ENCODE data around the gene RHOH.
A peak's percentile ranks its signal among the peaks of the same experiment; 100 is the strongest.
"Not testable (repeated sequence)": the region's sequence is repeated elsewhere in the genome, so short reads cannot be mapped to it uniquely, and the experiment has no call there.

Gene RHOH, protein sequence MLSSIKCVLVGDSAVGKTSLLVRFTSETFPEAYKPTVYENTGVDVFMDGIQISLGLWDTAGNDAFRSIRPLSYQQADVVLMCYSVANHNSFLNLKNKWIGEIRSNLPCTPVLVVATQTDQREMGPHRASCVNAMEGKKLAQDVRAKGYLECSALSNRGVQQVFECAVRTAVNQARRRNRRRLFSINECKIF

DNA sequence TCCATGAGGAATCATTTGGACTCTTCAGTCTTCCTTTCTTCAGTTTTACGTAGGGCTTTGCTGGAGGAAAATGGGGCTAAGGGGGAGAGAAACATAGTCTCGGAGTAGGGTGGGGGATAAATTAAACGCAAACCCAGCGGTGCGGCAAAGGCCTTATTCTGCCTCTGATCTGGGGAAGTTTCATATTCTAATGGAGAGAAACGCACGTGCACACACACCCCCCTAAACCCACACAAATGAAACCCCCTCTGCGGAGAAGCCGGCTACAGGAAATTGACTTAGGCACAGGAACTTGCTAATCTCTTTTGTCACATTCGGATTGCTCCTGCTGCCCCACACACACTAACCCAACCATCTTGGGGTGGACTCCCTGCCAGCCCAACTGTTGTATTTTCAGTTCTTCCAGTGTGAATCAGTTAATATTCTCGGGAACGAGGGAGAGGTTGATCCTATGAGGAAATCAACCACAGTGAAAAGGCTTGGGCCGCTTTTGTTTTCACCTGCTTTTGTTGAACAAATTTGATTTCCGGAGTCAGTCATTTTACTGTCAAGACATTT lies at the start of gene RHOH:
Gene RHOH, plus strand, starts transcription at position 308 of the 558 bp plus-strand sequence. CDS start 46,356 bp downstream, outside the sequence.
- DNase-seq (ENCODE audit: low read depth in 2 of 2): peak in 1 of 2 donors; percentile 62

DNA sequence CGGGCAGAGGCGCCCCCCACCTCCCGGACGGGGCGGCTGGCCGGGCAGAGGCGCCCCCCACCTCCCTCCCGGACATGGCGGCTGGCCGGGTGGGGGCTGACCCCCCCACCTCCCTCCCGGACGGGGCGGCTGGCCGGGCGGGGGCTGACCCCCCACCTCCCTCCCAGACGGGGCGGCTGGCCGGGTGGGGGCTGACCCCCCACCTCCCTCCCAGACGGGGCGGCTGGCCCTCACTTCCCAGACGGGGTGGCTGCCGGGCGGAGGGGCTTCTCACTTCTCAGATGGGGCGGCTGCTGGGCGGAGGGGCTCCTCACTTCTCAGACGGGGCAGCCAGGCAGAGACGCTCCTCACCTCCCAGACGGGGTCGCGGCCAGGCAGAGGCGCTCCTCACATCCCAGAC lies 49.3 kb upstream of the RHOH start:
- not testable (repeated sequence) for DNase-seq (ENCODE audit: low read depth in 2 of 2)

DNA sequence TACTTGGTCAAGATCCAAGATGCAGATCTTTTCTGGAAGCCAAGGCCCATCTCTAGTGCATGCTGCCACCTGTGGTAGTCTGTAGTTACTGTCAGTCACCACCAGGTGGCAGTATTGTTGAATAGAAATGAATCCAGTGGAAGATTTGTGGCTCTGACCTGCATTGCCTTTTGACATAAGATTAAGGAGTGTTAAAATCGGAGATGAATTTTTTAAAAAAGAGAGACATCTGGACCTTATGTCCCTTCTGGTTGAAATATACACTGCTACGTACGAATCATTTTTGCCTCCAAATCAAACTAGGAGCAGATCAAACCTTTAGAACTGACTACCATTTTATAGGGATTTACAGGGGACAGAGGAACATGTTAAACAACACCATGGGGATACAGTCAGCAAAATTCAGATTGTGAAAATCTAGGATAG lies 46.9 kb upstream of the RHOH start:
- peak; percentile 43 to 52 for DNase-seq (ENCODE audit: low read depth in 2 of 2)

DNA sequence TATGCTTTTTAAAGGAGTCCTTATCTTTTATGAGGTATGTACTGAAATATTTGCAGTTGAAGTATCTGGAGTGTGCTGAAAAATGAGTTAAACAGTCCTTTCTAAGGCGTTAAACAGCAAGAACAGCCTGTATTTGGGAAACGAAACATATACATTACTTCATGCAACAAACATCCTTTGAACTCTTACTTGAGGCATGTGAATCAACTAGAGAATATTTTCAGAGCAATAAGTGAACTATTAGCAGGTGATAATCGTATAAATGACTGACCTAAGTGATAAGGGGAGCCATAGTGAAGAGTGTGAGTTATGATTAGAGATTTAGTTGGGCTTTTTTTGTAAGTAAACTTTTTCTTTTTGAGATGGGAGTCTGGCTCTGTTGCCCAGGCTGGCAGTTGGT lies 45.9 kb upstream of the RHOH start:
- DNase-seq (ENCODE audit: low read depth in 2 of 2): no peak

DNA sequence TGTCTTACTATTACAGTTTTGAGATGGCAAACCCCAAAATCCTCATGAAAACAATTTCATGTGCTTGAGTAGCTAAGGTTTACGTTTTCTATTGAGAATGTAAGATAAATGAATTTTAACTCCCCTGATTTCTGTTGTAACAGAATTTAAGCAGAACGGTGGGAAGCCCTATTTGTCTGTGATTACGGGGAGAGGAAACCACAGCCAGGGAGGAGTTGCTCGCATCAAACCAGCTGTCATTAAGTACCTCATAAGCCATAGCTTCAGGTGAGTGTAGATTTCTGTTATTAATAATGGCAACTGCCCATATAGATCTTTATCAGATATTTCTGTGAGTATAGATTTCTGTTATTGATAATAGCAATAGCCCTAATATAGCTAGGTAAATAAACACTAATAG lies 44.2 kb upstream of the RHOH start:
- no peak for DNase-seq (ENCODE audit: low read depth in 2 of 2)

DNA sequence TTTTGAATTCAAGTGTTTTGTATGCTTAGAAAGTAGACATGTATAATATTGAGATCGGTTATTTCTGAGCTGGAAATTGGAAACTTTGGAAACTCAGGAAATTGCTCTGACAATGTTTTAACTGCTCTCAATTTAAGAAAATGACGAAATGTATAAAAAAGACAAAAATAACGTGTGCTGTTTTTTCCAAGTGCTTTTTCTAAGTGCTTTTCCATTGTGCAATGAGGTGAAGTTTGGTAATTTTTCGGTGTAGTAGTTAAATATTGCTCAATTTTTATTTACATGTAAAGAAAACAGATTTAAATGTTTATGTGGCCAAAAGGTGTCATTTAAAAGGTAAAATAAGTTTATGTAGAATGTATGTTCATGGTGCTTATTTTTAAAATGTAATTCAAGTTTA lies 39.4 kb upstream of the RHOH start:
- no peak for DNase-seq (ENCODE audit: low read depth in 2 of 2)

DNA sequence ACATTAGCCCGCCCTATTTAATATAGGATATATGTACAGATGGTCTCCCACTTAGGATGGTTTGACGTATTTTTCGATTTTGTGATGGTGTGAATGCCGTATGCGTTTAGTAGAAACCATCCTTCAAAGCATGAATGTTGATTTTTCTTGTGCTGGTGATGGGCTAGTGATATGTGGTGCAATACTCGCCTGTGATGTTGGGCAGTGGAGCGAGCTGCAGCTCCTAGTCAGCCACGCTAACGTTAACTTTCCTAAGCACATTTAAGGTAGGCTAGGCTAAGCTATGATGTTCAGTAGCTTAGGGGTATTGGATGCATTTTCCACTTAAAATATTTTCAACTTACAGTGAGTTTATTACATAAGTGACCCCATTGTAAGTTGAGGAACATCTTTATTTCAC lies 36.6 kb upstream of the RHOH start:
- DNase-seq (ENCODE audit: low read depth in 2 of 2): no peak

DNA sequence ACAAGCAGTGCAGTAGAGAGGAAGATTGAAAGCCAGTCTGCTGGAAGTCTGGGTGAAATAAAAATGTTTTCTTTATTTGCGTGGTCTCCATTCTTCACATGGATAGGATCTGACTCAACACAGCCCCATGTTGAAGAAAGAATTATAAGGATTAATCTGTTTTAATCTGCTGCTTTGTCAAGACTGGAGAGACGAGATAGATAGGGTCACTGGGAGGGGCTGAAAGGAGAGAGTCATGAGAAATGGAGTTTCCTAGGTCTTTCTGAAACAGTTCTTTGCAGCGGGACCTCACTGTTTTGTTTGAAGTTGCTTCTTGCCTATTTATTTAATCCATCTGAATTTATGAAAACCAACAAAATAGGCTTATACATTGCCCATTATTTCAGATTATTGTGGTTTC lies 32.4 kb upstream of the RHOH start:
- DNase-seq (ENCODE audit: low read depth in 2 of 2): no peak

DNA sequence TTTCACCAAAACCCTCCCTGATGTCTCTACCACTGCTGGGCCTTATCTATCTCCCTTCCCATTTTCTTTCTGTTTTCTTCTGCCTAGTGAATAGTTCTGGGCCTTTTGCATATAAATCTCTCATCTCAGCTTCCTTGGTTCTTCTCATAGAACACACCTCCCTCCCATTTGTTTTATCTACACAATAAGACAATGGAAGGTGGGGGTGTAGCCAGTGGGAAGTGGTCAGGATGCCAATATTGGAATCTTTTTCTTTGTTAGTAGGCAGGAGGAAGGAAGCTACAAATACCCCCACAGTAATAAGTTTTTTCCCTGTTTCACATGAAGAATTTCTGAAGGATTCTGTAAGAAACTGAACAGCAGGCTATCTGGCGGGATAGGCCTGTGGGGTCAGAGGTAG lies 30.9 kb upstream of the RHOH start:
- no peak for DNase-seq (ENCODE audit: low read depth in 2 of 2)

DNA sequence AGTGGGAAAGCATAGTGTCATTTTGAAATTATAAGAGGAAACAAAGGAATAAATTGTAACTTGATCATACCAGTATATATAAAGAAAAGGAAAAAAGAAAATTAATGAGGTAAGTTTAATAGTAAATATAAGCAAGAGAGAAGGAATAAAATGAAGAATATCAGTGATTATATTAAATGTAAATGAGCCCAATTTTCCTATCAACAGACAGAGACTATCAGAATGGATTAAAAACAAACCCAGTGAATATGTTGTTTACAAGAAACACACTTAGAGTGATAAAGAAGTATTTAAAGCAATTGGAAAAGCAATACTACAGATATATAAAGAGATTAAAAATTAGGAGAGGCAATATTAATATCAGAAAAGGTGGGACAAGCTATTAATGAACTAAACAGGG lies 28.8 kb upstream of the RHOH start:
- DNase-seq (ENCODE audit: low read depth in 2 of 2): no peak

DNA sequence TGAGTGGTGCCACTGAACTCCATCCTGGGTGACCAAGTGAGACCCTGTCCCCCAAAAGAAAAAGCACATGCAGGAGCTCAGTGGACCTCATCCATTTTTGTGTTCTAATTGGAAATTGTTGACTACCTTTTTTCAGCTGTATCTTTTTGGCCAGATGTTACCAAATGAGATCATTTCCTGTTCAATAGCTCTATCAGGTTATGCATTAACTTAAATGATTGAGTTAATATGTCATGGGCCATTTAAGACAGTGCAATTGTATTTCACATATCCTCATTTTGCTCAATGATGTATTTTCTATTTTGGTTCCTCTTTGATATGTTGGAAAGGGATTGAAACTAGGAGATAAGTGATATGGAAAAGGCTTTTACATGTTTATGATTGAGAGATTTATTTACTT lies 26.2 kb upstream of the RHOH start:
- DNase-seq (ENCODE audit: low read depth in 2 of 2): no peak

DNA sequence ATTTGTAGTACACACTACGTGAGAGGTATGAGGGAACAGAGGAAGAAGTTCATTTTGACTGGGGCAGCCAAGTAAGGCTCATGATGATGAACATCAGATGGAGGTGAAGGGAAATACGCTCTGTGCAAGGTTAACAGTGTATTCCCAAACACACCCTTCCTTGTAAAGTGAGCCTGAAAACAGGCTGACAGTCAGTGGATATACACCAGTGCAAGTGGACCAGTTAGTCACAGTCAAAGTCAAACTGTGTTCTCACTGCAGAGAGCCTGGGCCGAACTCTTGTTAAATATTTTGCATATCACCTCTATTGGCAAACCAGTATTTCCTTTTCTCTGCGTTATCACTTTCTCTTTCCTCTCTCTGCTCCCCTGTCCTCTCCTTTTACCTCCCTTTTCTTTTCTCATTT lies 23.4 kb upstream of the RHOH start:
- DNase-seq (ENCODE audit: low read depth in 2 of 2): no peak

DNA sequence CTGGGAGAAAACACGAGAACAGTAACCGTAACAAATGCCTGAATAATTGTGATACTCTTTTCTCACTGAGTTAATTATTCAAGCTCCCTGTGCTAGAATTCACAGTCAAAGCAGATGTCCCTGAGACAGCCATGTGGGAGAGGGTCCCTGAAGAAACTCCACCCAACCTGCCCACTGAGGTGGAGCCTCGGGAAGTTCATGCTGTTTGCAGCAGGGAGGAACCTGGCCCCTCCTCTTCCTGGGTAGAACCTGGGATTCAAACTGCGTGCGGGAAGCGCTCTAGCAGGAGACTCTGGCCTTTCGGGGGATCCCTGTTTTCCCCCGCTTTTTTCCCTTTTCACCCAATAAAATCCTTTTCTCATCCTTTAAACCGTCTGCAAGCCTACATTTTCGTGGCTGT lies 20.2 kb upstream of the RHOH start:
- DNase-seq (ENCODE audit: low read depth in 2 of 2): no peak

DNA sequence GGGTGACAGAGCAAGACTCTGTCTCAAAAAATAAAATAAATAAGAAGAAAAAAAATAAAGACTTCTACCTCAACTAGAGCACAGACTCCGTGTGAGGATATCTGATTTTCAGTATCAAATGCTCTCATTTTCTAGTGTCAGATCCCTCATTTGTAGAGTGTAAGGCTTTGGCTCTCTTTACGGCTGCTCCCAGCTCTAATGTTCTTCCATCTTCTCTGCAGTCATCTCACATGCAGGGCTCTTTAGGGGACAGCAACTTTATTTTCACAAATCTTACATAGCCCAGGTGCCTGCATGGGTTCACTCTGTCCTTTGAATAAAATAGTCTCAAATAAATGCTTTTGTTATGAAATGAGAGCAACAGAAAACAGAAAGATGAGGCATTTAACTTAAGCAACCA lies 19.2 kb upstream of the RHOH start:
- DNase-seq (ENCODE audit: low read depth in 2 of 2): no peak

DNA sequence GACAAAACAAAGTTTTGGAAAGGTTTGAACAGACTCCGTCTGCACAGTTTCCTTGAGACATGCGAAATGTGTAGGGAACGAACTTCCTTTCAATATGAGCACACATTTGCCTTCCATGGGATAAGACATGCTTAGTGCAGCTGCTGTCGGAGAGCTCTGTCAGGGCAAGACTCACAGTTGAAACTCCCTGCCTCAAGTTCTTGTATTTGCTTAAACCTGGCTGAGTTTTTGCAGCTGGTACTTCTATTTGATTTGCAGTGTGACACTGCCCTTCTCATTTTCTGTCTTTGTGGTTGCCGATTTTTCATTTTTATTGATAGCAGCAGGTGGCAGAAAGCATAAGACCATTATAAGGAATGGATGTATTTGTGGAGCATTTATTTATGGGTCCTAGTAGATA lies 18.2 kb upstream of the RHOH start:
- DNase-seq (ENCODE audit: low read depth in 2 of 2): no peak

DNA sequence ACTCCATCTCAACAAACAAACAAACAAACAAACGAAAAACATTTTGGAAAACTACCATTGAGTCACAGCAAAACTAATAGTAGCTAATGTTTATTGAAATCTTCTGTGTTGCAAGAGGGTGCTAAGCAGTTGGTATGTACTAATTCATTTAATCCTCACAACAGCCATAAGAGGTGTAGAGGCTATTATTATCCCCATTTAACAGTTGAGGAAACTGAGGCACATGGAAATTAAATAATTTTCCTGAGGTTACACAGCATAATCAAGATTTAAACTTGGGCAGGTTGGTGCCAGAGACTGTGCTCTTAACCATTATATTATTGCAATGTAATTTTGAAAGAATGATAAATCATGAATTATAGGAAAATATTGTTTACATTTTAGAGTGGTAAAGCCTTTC lies 17.5 kb upstream of the RHOH start:
- DNase-seq (ENCODE audit: low read depth in 2 of 2): no peak

DNA sequence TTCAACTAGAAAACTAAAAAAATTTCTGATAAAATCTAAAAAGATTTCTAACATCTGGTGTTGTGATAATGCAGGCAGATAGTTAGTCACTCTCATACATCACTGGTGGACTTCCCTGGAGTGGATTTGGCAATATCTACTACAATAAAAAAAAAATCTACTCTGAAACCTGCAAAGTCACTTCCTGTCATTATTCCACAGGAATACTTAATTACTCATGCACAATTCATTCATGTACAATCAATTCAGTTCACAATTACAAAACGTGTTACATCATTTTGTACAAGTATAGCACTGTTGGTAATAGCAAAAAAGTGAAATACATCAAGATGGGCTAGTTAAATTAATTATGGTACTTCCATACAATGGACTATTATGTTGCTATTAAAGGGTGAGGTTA lies 16.5 kb upstream of the RHOH start:
- DNase-seq (ENCODE audit: low read depth in 2 of 2): no peak

DNA sequence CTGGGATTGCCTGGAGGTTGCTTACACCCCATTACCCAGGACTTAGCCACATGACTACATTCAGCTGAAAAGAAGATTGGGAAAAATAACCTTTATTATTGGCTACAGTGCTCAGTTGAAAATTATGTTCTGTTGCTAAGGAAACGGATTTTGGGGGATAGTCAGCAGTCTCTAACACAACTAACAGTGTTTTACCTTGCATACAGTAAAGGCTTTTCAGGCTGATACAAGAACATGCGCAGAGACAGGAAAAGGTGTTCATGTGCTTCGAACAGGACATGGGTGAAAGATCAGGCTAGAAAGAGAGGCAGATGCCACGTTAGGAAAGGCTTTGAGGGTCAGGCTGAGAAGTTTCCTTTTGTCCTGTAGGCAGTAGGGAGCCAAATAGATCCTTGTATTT lies 14.8 kb upstream of the RHOH start:
- no peak for DNase-seq (ENCODE audit: low read depth in 2 of 2)

DNA sequence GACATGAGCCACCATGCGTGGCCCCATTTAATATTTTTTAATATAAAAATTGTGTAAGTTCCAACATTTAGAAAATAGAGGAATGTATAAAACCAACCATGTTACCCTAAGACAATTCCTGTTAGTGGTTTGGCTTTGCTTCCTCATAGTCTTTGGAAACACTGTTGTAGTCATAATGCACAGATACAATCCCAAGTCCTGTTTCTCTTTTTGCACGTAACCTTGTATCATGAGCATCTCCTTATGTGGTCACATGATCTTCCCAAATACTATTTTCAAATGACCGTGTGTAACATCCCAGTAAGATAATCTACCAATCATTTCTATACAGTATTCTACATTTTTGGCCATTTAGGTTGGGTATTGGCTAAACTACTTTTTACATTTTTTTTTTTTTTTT lies 13.9 kb upstream of the RHOH start:
- no peak for DNase-seq (ENCODE audit: low read depth in 2 of 2)

DNA sequence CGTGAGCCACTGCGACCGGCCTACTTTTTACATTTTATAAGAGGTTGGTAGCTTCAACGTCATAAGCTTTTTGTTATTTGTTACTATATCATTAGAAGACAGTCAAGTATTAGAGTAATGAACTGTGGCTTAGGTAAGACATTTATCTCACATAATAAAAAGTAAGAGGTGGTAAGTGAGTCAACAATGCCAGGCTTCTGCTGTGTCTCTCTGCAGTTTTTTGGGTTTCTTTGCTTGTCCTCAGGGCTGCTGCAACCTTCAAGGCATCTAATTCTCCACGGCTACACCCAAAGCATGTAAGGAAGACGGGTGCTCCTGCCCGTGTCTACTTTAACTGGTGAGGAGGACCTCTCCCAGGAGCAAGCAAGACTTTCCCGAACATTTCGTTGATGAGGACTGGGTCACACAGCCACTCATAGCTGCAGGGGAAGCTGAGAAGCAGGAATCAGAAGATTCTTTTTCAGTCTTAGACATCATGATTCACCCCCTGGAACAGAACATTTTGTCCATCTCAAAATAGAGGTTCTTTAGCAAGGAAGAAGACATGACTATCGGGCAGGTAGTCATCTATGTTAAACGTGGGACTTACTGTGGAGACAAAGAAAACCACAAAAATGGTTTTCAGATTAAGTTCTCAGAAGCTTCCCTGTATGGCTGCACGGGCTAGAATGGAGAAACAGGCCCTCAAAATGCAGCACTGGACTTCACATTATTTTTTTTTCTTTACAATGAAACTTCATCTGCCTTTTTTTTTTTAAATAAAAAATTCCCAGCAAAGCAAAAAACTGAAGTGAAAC lies 13.0 kb upstream of the RHOH start:
- DNase-seq (ENCODE audit: low read depth in 2 of 2): no peak

DNA sequence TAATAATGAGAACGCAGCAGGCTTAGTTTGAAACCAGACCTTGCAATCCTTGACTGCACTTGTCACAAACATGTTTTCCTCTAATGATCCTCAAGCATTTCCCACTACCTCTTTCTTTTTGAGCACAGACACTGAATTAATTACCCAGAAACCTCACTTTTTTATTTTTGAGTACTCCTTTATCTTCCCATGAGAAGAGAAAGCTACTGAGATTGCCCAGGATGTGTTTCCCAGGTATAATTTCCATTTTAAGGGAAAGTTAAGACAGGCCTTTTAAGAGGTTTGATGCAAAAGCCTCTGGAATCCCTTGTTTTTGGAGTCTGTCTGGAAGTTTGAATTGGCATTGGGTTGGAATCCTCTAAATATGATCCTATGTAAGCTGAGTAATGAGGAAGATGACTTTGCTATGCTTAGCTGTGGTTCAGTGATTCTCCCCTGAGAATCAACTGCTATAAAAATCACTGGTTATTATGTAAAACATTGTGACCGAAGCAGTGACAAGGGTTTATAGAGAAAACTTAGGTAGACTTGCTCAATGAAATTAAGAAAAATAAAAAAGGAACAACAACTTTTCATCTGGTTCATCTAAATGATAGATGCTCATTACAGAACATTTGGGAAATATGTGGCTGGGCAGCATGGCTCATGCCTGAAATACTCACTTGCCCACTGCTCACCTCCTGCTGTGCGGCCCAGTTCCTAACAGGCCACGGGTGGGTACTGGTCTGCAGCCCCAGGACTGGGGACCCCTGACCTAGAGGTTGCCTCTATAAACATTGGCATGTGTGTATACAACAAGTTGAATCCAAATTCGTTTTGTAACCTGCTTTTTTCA lies 10.8 kb upstream of the RHOH start:
- DNase-seq (ENCODE audit: low read depth in 2 of 2): no peak

DNA sequence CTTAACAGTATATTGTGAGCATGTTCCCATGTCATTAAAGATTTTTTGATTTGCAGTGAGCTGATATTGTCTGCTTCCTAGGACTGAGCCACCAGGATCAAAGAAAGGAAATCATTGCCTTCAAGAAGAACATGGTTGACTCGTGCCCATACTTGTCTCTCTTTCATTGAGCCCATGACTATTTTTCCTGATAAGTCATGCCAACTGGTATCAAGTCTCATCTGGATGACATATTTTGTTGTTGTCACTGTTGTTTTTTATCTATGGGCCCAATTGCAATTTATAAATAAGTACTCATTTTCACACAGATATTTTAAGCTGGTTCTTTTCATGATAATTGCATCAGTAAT lies 10.2 kb upstream of the RHOH start:
- no peak for DNase-seq (ENCODE audit: low read depth in 2 of 2)
